Measurements from ENCODE around the gene LMO7.

Gene LMO7

GRCh38 chr13:75818179-75818967 lies 182.2 kb downstream of the LMO7 start:
- H3K27me3 ChIP-seq (ENCODE audit: insufficient read depth, low read length), result no peaks in the 10 kb centered on the region
- no peaks in the 10 kb centered on the region for H3F3A ChIP-seq (ENCODE audit: insufficient read depth, low read length)
- no peak overlapping the region for H2AFZ ChIP-seq (ENCODE audit: low read length)
- TF ChIP-seq EZH2 (IDR thresholded peaks at IDR 0.05; ENCODE audit: borderline replicate concordance, low read length) (no peak), CTCF (IDR thresholded peaks at IDR 0.05; ENCODE audit: low read length) (no peak)
- H3K9ac ChIP-seq (ENCODE audit: low read length), result no peak overlapping the region
- H3K4me3 ChIP-seq (ENCODE audit: low read depth, low read length, poor library complexity, severe bottlenecking), result no peak overlapping the region
- no peaks in the 10 kb centered on the region for H4K20me1 ChIP-seq (ENCODE audit: insufficient read depth, low read length)
- no peaks in the 10 kb centered on the region for H3K79me2 ChIP-seq (ENCODE audit: insufficient read depth, low read length)
- H3K36me3 ChIP-seq (ENCODE audit: insufficient read depth, low read length), result peaks cover 34% of the 10 kb centered on the region
- no peaks in the 10 kb centered on the region for H3K4me1 ChIP-seq (ENCODE audit: insufficient read depth, low read length, severe bottlenecking)
- no peak overlapping the region for H3K4me2 ChIP-seq (ENCODE audit: low read length)
- H3K9me2 ChIP-seq (ENCODE audit: low read depth, low read length), result no peaks in the 10 kb centered on the region
- no peaks in the 10 kb centered on the region for H3K9me3 ChIP-seq (ENCODE audit: low read length)
- H3K27ac ChIP-seq (ENCODE audit: low read depth, low read length, poor library complexity, severe bottlenecking), result no peak overlapping the region

- Histone ChIP-seq H3K9ac (ENCODE audit: low read length) (no peak overlapping the region), H3K4me3 (ENCODE audit: low read depth, low read length, poor library complexity, severe bottlenecking) (no peak overlapping the region), H3K79me2 (ENCODE audit: insufficient read depth, low read length) (no peaks in the 10 kb centered on the region), H3K9me3 (ENCODE audit: low read length) (no peaks in the 10 kb centered on the region), H3F3A (ENCODE audit: insufficient read depth, low read length) (no peaks in the 10 kb centered on the region), H3K36me3 (ENCODE audit: insufficient read depth, low read length) (peaks cover 39% of the 10 kb centered on the region), H4K20me1 (ENCODE audit: insufficient read depth, low read length) (no peaks in the 10 kb centered on the region), H3K27ac (ENCODE audit: low read depth, low read length, poor library complexity, severe bottlenecking) (no peak overlapping the region), H3K27me3 (ENCODE audit: insufficient read depth, low read length) (no peaks in the 10 kb centered on the region), H3K9me2 (ENCODE audit: low read depth, low read length) (no peaks in the 10 kb centered on the region), H3K4me1 (ENCODE audit: insufficient read depth, low read length, severe bottlenecking) (no peaks in the 10 kb centered on the region), H3K4me2 (ENCODE audit: low read length) (no peak overlapping the region), H2AFZ (ENCODE audit: low read length) (no peak overlapping the region)
- TF ChIP-seq EZH2 (IDR thresholded peaks at IDR 0.05; ENCODE audit: borderline replicate concordance, low read length) (no peak), CTCF (IDR thresholded peaks at IDR 0.05; ENCODE audit: low read length) (no peak)
These were observed 182.8 kb downstream of the LMO7 start for GRCh38 chr13:75818968-75819225.

GRCh38 chr13:75825161-75825560 lies 189.0 kb downstream of the LMO7 start:
- Histone ChIP-seq H3K4me1 (ENCODE audit: insufficient read depth, low read length, severe bottlenecking) (no peaks in the 10 kb centered on the region), H3K4me3 (ENCODE audit: low read depth, low read length, poor library complexity, severe bottlenecking) (no peak overlapping the region), H3K4me2 (ENCODE audit: low read length) (no peak overlapping the region), H3K9ac (ENCODE audit: low read length) (no peak overlapping the region), H3K36me3 (ENCODE audit: insufficient read depth, low read length) (peaks cover 63% of the 10 kb centered on the region), H2AFZ (ENCODE audit: low read length) (no peak overlapping the region), H3K27me3 (ENCODE audit: insufficient read depth, low read length) (no peaks in the 10 kb centered on the region), H3K79me2 (ENCODE audit: insufficient read depth, low read length) (no peaks in the 10 kb centered on the region), H3K27ac (ENCODE audit: low read depth, low read length, poor library complexity, severe bottlenecking) (no peak overlapping the region), H4K20me1 (ENCODE audit: insufficient read depth, low read length) (no peaks in the 10 kb centered on the region), H3F3A (ENCODE audit: insufficient read depth, low read length) (no peaks in the 10 kb centered on the region), H3K9me2 (ENCODE audit: low read depth, low read length) (no peaks in the 10 kb centered on the region), H3K9me3 (ENCODE audit: low read length) (no peaks in the 10 kb centered on the region)
- TF ChIP-seq CTCF (IDR thresholded peaks at IDR 0.05; ENCODE audit: low read length) (no peak), EZH2 (IDR thresholded peaks at IDR 0.05; ENCODE audit: borderline replicate concordance, low read length) (no peak)
